HEK293 (cell line): ENCODE results near the gene SYT14.
A peak's percentile ranks its signal among the peaks of the same experiment; 100 is the strongest.

Source experiments
- CTCF ChIA-PET: fragments of 350-600 bp; formaldehyde crosslinking; extraction: SDS; loops from one replicate; lab custom pipeline; 2021; ENCODE audit warnings: antibody characterized with exemption; lab: Yijun Ruan, JAX
- POLR2A ChIA-PET: fragments of 300-600 bp; formaldehyde crosslinking; extraction: SDS; loops from one replicate; lab custom pipeline; 2020; ENCODE audit warnings: antibody characterized with exemption, inconsistent platforms; lab: Yijun Ruan, JAX
- H3K27ac ChIP-seq: fragments of 200-500 bp; sonication (Bioruptor generic); 2 replicates; pipeline ENCODE4 v1.5.1; 2014; ENCODE audit warnings: low read depth, low read length, control low read depth, inconsistent platforms; ENCODE audit errors: extremely low read depth
- H3K36me3 ChIP-seq, 2 experiments: fragments of 200-500 bp in 1 of 2; sonication (Bioruptor generic) in 1 of 2; 1 replicate in 1 of 2; 2 replicates in 1 of 2; pipeline ENCODE4 v1.5.1; 2014 to 2017; ENCODE audit warnings: inconsistent platforms in 2 of 2, low read length in 2 of 2; ENCODE audit not compliant: control insufficient read depth in 2 of 2, insufficient read depth in 1 of 2
- H3K4me1 ChIP-seq: fragments of 200-500 bp; sonication (Bioruptor generic); 2 replicates; pipeline ENCODE4 v1.5.1; 2014; ENCODE audit warnings: mild to moderate bottlenecking, low read length, inconsistent platforms; ENCODE audit not compliant: control insufficient read depth, insufficient read depth
- H3K4me3 ChIP-seq: 2 replicates; pipeline ENCODE4 v1.5.1; 2011; ENCODE audit warnings: low read depth, mild to moderate bottlenecking, control low read depth, low read length, moderate library complexity
- H3K9me3 ChIP-seq: fragments of 200-500 bp; sonication (Bioruptor generic); 2 replicates; pipeline ENCODE4 v1.5.1; 2014; ENCODE audit warnings: low read depth, low read length, inconsistent platforms; ENCODE audit not compliant: control insufficient read depth, insufficient read depth
- AEBP2 ChIP-seq: fragments of 450-650 bp; formaldehyde crosslinking; IDR thresholded peaks from 2 replicates; pipeline ENCODE4 v1.5.1; 2016; ENCODE audit warnings: missing biosample characterization, missing genetic modification characterization, borderline replicate concordance
- GFI1B ChIP-seq: fragments of 450-650 bp; formaldehyde crosslinking; IDR thresholded peaks from 2 replicates; pipeline ENCODE4 v1.5.1; 2016; ENCODE audit warnings: missing biosample characterization, missing genetic modification characterization
- MZF1 ChIP-seq: fragments of 450-650 bp; formaldehyde crosslinking; IDR thresholded peaks from 2 replicates; pipeline ENCODE4 v1.5.1; 2017; ENCODE audit warnings: missing biosample characterization, missing genetic modification characterization, borderline replicate concordance
- PRDM6 ChIP-seq: fragments of 450-650 bp; formaldehyde crosslinking; IDR thresholded peaks from 2 replicates; pipeline ENCODE4 v1.5.1; 2017; ENCODE audit warnings: missing biosample characterization, missing genetic modification characterization
- SP7 ChIP-seq: fragments of 450-650 bp; formaldehyde crosslinking; IDR thresholded peaks from 2 replicates; pipeline ENCODE4 v1.5.1; 2016; ENCODE audit warnings: missing biosample characterization, missing genetic modification characterization
- TRIM28 ChIP-seq: IDR thresholded peaks from 2 replicates; pipeline ENCODE4 v1.6.1; 2011; ENCODE audit warnings: low read length, control low read depth, borderline replicate concordance
- ZBTB20 ChIP-seq: fragments of 450-650 bp; formaldehyde crosslinking; IDR thresholded peaks from 2 replicates; pipeline ENCODE4 v1.5.1; 2016; ENCODE audit warnings: missing biosample characterization, missing genetic modification characterization
- ZBTB8A ChIP-seq: fragments of 450-650 bp; formaldehyde crosslinking; IDR thresholded peaks from 2 replicates; pipeline ENCODE4 v1.5.1; 2016; ENCODE audit warnings: missing biosample characterization, missing genetic modification characterization
- ZIC2 ChIP-seq: fragments of 450-650 bp; formaldehyde crosslinking; IDR thresholded peaks from 2 replicates; pipeline ENCODE4 v1.5.1; 2016; ENCODE audit warnings: missing biosample characterization, missing genetic modification characterization
- ZNF155 ChIP-seq: fragments of 450-650 bp; formaldehyde crosslinking; IDR thresholded peaks from 2 replicates; pipeline ENCODE4 v1.5.1; 2016; ENCODE audit warnings: missing biosample characterization, missing genetic modification characterization
- ZNF366 ChIP-seq: fragments of 450-650 bp; formaldehyde crosslinking; conservative IDR thresholded peaks from 2 replicates; pipeline ENCODE4 v1.5.1; 2016; ENCODE audit warnings: missing biosample characterization, missing genetic modification characterization
- ZNF510 ChIP-seq: fragments of 450-650 bp; formaldehyde crosslinking; IDR thresholded peaks from 2 replicates; pipeline ENCODE4 v1.5.1; 2018; ENCODE audit warnings: mild to moderate bottlenecking, missing genetic modification characterization, missing biosample characterization; ENCODE audit not compliant: insufficient replicate concordance
- ZNF585B ChIP-seq: fragments of 450-650 bp; formaldehyde crosslinking; IDR thresholded peaks from 2 replicates; pipeline ENCODE4 v1.5.1; 2016; ENCODE audit warnings: missing biosample characterization, missing genetic modification characterization
- ZNF664 ChIP-seq: fragments of 450-650 bp; formaldehyde crosslinking; IDR thresholded peaks from 2 replicates; pipeline ENCODE4 v1.5.1; 2016; ENCODE audit warnings: missing biosample characterization, missing genetic modification characterization
- ZNF670 ChIP-seq: fragments of 450-650 bp; formaldehyde crosslinking; IDR thresholded peaks from 2 replicates; pipeline ENCODE4 v1.5.1; 2016; ENCODE audit warnings: missing biosample characterization, missing genetic modification characterization, low read depth
- ZNF843 ChIP-seq: fragments of 450-650 bp; formaldehyde crosslinking; IDR thresholded peaks from 2 replicates; pipeline ENCODE4 v1.5.1; 2016; ENCODE audit warnings: missing biosample characterization, missing genetic modification characterization
- TF ChIP-seq, protein P1 (sequence below): fragments of 450-650 bp; formaldehyde crosslinking; IDR thresholded peaks from 2 replicates; pipeline ENCODE4 v1.5.1; 2016; ENCODE audit warnings: missing biosample characterization, missing genetic modification characterization
- TF ChIP-seq, protein P2 (sequence below): fragments of 450-650 bp; formaldehyde crosslinking; IDR thresholded peaks from 2 replicates; pipeline ENCODE4 v1.5.1; 2016; ENCODE audit warnings: missing biosample characterization, missing genetic modification characterization

SYT14 gene

GRCh38 chr1:210200124-210200736 is 262.2 kb downstream of the SYT14 start (continued):
- TF ChIP-seq, protein P1, sequence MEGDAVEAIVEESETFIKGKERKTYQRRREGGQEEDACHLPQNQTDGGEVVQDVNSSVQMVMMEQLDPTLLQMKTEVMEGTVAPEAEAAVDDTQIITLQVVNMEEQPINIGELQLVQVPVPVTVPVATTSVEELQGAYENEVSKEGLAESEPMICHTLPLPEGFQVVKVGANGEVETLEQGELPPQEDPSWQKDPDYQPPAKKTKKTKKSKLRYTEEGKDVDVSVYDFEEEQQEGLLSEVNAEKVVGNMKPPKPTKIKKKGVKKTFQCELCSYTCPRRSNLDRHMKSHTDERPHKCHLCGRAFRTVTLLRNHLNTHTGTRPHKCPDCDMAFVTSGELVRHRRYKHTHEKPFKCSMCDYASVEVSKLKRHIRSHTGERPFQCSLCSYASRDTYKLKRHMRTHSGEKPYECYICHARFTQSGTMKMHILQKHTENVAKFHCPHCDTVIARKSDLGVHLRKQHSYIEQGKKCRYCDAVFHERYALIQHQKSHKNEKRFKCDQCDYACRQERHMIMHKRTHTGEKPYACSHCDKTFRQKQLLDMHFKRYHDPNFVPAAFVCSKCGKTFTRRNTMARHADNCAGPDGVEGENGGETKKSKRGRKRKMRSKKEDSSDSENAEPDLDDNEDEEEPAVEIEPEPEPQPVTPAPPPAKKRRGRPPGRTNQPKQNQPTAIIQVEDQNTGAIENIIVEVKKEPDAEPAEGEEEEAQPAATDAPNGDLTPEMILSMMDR (tag by site-specific recombination), result peak; percentile 12; the same call in 1 of the 2 replicates
- TF ChIP-seq PRDM6 (peak; percentile 61; the same call in 1 of the 2 replicates), ZNF510 (tag by site-specific recombination) (no peak)

GRCh38 chr1:210201681-210202080 is 263.7 kb downstream of the SYT14 start:
- no peaks in the 10 kb centered on the region for H3K36me3 ChIP-seq
- ChIA-PET CTCF (interaction anchor here (0.7 kb wide), 1 partner anchor 110 kb away, joined by 3 read pairs; no protein-coding TSS in a partner anchor), POLR2A (no interaction called here)
- H3K4me3 ChIP-seq, result no peak overlapping the region
- H3K27ac ChIP-seq, result no peak overlapping the region
- TF ChIP-seq ZIC2 (tag by site-specific recombination) (no peak), ZNF155 (tag by site-specific recombination) (no peak), TRIM28 (no peak), MZF1 (0 out of 2 replicates have a peak, but pooled peaks have one; percentile 41)
- peaks cover 8% of the 10 kb centered on the region for H3K4me1 ChIP-seq
- no peaks in the 10 kb centered on the region for H3K9me3 ChIP-seq

DNA sequence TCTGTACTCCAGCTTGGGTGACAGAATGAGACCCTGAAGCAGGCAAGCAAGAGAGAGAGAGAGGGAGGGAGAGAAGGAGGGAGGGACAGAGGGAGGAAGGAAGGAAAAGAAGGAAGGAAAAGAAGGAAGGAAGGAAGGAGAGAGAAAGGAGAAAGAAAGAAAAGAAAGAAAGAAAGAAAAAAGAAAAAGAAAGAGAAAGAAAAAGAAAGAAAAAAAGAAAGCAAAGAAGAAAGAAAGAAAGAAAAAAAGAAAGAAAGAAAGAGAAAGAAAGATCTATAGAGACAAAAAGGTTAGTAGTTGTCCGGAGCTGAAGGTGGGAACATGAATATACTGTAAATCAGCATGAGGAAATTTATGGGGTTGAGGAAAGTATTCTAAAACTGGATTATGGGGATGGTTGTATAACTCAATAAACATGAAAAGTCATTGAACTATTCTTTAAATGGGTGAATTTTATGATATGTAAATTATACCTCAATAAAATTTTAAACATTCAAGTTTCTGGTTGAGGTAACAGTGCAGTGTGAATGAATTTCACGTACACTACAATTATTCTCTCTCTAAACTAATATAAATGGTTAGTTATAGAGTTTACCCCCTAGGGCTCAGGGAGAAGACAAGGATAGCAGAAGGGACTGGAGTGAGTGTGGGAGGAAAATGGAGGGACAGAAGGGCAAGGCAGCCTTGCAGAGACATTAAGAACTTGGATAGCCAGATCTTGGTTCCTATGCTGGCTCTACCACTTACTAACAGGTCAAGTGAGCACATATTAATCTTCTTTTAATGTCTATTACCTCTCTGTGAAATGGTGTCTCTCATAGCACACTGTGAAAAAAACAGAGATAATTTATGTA is 269.8 kb downstream of the SYT14 start:
- H3K36me3 ChIP-seq, result no peaks in the 10 kb centered on the region
- 0 out of 2 replicates have a peak, but pooled peaks have one; percentile 14 for TF ChIP-seq ZNF664 (tag by site-specific recombination)
- 0 out of 2 replicates have a peak, but pooled peaks have one; percentile 22 for TF ChIP-seq SP7 (tag by site-specific recombination)
- TF ChIP-seq PRDM6, result peak; percentile 68
- peak; percentile 70 for TF ChIP-seq ZNF585B (tag by site-specific recombination)
- TF ChIP-seq ZBTB20 (tag by site-specific recombination), result peak; percentile 26; the same call in 1 of the 2 replicates
- TF ChIP-seq, protein P2, sequence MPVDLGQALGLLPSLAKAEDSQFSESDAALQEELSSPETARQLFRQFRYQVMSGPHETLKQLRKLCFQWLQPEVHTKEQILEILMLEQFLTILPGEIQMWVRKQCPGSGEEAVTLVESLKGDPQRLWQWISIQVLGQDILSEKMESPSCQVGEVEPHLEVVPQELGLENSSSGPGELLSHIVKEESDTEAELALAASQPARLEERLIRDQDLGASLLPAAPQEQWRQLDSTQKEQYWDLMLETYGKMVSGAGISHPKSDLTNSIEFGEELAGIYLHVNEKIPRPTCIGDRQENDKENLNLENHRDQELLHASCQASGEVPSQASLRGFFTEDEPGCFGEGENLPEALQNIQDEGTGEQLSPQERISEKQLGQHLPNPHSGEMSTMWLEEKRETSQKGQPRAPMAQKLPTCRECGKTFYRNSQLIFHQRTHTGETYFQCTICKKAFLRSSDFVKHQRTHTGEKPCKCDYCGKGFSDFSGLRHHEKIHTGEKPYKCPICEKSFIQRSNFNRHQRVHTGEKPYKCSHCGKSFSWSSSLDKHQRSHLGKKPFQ (tag by site-specific recombination), result 0 out of 2 replicates have a peak, but pooled peaks have one; percentile 31
- no peak for TF ChIP-seq ZNF670 (tag by site-specific recombination)
- TF ChIP-seq ZNF843, result no peak
- TF ChIP-seq GFI1B, result no peak
- 0 out of 2 replicates have a peak, but pooled peaks have one; percentile 22 for TF ChIP-seq ZBTB8A (tag by site-specific recombination)
- 0 out of 2 replicates have a peak, but pooled peaks have one; percentile 29 for TF ChIP-seq AEBP2 (tag by site-specific recombination)
- peak; percentile 92 for TF ChIP-seq ZNF366

More for the DNA sequence above, 269.8 kb downstream of the SYT14 start:
- CTCF ChIA-PET, result no interaction called here
- Histone ChIP-seq H3K27ac (no peak overlapping the region), H3K9me3 (no peaks in the 10 kb centered on the region), H3K4me3 (no peak overlapping the region), H3K4me1 (no peaks in the 10 kb centered on the region)
- POLR2A ChIA-PET, result no interaction called here
